GM21360 (cell line): ENCODE results near the gene IGF2R.

ENCODE experiments used
- ATAC-seq: cut with Tn5 transposase; IDR thresholded peaks from one replicate; pipeline ENCODE4 v1.9.1; 2021; ENCODE audit warnings: mild to moderate bottlenecking, moderate library complexity; ENCODE audit not compliant: unreplicated experiment

Gene IGF2R

GRCh38 chr6:160068346-160068745, 99.5 kb downstream of the IGF2R start:
- ATAC-seq = no peak

GRCh38 chr6:160069050-160069454, 100.2 kb downstream of the IGF2R start:
- ATAC-seq = peak; percentile 97

- peak; percentile 32 for ATAC-seq
Observed at GRCh38 chr6:160069459-160069858, 100.6 kb downstream of the IGF2R start.

- ATAC-seq = no peak
Observed at GRCh38 chr6:160070427-160070826, 101.5 kb downstream of the IGF2R start.

- no peak for ATAC-seq
Observed at GRCh38 chr6:160070831-160071230, 101.9 kb downstream of the IGF2R start.

- ATAC-seq = no peak
Observed at GRCh38 chr6:160071805-160072690, 103.2 kb downstream of the IGF2R start.

- no peak for ATAC-seq
Observed at GRCh38 chr6:160073272-160073671, 104.4 kb downstream of the IGF2R start.

- no peak for ATAC-seq
Observed at GRCh38 chr6:160076009-160076408, 107.1 kb downstream of the IGF2R start.

DNA sequence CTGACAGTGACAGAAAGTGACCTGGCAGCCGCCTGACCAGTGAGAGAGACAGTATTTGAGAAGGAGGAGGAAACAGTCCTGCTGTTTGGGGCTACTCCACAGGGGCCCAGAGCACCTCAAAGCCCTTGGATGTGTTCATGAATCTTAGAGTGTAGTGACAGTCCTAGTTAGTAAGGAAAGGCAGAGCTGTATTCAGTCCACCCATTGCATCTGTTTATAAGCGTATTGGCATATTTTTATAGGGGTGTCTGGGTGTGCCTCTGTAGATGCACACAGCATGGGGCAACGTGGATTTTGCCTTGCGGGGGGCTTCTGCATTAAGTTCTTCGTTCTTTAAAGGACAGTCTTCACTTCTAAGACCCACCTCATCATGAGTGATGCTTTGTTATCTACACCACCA, 108.1 kb downstream of the IGF2R start:
- no peak for ATAC-seq

DNA sequence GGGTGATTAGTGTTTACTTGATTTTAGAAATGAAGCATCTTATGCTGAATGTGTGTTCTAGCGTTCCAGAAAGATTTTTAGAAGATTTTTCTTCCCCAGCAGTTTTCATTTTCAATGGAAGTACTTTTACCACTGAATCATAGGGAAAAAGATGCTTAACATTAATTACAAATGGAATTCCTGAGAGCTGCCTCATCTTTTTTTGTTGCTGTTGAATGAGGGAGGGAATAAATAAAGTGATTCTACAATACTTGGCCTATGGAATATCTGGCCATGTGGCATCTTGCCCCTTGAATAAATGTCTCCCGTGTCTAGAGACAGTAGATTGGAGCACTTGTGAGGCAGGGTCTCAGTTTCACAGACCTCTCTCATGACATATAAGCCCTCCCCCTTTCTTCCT, 108.6 kb downstream of the IGF2R start:
- ATAC-seq = no peak

GRCh38 chr6:160078883-160079685, 110.2 kb downstream of the IGF2R start:
- ATAC-seq = no peak

- ATAC-seq = no peak
Observed at GRCh38 chr6:160079686-160080043, 110.8 kb downstream of the IGF2R start.

- no peak for ATAC-seq
Observed at GRCh38 chr6:160080097-160080496, 111.2 kb downstream of the IGF2R start.

DNA sequence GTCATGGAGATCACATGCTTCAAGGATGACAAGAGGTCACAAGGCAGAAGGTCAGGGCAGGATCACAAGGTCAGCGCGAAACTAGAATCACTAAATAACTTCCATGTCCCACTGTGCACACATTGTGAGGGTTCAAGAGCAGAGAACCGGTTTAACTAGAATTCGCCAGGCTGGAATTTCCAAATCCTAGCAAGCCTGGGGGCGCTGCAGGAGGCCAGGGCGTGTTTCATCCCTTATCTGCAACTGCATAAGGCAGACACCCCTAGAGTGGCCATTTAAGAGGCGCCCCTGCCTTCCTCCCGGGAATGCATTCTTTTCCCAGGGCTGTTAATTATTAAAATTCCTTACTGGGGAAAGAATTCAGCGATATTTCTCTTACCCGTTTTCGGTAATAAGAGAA, 112.5 kb downstream of the IGF2R start:
- ATAC-seq = no peak

- no peak for ATAC-seq
Observed at GRCh38 chr6:160082627-160083026, 113.7 kb downstream of the IGF2R start.

GRCh38 chr6:160084198-160084776, 115.4 kb downstream of the IGF2R start:
- no peak for ATAC-seq

- no peak for ATAC-seq
Observed at GRCh38 chr6:160085226-160085625, 116.3 kb downstream of the IGF2R start.

- no peak for ATAC-seq
Observed at GRCh38 chr6:160085713-160086505, 117.0 kb downstream of the IGF2R start.

- ATAC-seq = no peak
Observed at GRCh38 chr6:160086754-160087153, 117.9 kb downstream of the IGF2R start.

DNA sequence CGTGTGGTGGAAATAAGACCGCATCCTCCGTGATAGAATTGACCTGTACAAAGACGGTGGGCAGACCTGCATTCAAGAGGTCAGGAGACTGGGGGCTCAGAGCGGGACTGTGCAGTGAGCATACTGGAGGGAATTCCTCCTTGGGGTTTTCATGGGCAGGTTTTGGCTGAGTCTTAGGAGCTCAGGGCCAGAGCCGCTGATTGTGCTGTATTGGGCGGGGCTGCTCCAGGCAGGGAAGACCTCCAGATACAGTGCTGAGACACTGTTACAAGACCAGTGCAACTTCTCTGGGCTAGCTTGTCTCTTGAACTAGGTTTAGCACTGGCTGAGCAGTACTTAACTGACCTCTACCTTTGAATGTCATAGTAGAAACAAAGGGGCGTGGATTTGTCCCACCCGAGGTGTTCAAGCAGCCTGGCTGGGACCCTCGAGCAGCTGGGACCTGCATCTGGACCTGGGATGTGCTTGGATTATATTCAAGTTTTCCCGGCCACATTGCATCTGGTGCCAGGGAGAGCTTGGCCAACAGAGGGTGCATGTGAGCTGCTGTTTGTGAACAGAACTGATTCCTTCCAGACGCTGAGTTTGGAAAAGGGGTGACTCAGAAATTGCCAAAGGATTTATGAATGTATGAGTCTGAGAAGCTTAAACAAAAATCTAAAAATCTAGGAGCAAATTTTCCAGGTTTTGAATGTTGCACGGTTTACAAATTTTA, 119.3 kb downstream of the IGF2R start:
- ATAC-seq = no peak
